GM10266 (cell line): ENCODE results near the gene BDKRB2.

Experiments
- DNase-seq: peaks from one replicate; pipeline ENCODE4 v3.0.0; 2012; ENCODE audit errors: extremely low spot score
- TF ChIP-seq, protein P1 (sequence below): IDR thresholded peaks from 2 replicates; pipeline ENCODE4 v1.5.1; 2012; ENCODE audit warnings: mild to moderate bottlenecking, low read depth; ENCODE audit not compliant: control insufficient read depth, insufficient read depth; ENCODE audit errors: missing control alignments

Gene BDKRB2

DNA sequence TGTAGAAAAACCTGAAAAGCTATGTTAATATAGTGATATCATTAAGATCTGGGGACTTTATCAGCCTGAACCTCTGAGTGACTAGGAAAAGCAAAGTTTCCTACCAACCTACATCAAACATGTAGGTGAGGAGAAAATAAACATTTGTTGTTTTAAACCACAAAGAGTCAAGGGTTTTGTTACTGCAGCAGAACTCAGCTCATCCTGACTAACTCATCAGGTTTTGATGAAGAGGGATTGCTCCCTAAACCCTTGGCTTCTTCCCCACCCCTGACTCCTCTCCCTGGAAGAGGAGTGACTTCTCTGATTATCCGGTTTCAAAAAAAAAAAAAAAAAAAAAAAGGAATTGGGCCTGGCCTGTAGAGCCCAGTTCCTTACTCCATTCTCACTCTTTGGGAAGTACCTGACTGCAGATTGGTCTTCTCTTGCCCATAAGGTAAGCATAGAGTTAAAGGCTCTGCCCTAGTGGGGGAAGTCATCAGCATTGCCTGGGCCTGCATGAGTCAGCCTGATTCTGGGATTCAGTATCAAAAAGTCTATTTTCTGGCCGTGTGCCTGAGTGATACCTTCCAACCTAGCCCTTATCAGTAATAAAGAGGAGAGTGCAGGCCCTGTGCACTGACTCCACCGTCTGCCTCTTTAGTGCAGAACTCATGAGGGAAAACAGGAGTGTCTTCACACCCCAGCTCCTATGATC is 68.3 kb downstream of the BDKRB2 start:
- no peak for DNase-seq
- TF ChIP-seq, protein P1, sequence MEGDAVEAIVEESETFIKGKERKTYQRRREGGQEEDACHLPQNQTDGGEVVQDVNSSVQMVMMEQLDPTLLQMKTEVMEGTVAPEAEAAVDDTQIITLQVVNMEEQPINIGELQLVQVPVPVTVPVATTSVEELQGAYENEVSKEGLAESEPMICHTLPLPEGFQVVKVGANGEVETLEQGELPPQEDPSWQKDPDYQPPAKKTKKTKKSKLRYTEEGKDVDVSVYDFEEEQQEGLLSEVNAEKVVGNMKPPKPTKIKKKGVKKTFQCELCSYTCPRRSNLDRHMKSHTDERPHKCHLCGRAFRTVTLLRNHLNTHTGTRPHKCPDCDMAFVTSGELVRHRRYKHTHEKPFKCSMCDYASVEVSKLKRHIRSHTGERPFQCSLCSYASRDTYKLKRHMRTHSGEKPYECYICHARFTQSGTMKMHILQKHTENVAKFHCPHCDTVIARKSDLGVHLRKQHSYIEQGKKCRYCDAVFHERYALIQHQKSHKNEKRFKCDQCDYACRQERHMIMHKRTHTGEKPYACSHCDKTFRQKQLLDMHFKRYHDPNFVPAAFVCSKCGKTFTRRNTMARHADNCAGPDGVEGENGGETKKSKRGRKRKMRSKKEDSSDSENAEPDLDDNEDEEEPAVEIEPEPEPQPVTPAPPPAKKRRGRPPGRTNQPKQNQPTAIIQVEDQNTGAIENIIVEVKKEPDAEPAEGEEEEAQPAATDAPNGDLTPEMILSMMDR: no peak

DNA sequence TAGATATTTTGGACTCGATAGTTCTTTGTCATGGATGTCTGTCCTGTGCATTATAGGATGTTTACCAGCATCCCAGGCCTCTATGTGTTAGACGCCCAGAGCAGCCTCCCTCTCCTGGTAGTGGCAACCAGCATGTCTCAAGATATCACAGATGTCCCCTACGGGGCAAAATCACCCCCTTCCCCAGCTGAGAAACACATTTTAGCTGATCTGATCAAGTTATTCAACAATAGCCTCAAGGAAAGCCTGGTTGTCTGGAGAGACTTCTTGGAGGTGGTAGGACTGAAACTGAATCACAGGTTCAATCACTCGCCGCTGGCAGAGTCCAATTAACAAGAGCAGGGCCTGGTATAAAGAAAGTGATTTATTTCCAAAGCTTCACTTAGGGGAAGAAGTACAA is 69.0 kb downstream of the BDKRB2 start:
- TF ChIP-seq, protein P1: no peak
- no peak for DNase-seq

DNA sequence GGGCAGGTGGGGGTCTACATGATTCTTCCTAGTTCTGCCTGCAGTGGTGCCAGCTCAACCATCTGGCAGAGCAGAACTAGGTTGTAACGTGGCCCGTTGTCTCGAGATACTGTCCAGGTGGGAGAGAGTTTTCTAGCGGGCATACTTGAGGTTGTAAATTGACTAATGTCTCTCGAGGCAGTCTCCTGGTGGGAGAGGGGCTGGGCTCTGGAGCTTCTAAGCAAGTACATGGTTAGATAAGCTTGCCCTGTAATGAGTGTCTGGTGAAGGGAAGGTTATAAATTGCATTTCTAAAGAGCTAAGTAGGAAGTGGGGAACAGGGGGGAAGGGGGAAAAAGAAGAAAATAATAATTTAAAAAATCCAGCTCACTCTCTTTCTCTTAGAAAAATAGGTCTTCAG is 69.5 kb downstream of the BDKRB2 start:
- TF ChIP-seq, protein P1: no peak
- DNase-seq: no peak

DNA sequence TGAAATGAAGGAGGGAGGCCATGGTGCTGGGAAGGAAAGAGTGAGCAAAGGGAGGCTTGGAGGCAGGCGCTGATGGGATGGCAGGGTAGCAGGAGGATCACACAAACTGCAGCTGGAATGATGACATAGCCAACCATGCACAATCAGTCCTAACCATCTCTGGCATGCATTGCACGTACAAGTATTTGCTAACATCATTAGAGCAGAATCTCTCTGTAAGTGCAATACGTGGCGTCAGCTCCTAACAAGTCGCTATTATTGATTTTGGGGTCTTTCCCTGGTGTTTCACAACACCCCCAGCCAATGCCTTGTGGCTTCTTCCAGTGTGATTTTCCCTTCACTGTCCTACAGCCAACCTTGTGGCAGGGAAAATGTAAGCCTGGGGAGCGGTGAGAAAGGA is 69.9 kb downstream of the BDKRB2 start:
- no peak for DNase-seq
- TF ChIP-seq, protein P1: no peak

DNA sequence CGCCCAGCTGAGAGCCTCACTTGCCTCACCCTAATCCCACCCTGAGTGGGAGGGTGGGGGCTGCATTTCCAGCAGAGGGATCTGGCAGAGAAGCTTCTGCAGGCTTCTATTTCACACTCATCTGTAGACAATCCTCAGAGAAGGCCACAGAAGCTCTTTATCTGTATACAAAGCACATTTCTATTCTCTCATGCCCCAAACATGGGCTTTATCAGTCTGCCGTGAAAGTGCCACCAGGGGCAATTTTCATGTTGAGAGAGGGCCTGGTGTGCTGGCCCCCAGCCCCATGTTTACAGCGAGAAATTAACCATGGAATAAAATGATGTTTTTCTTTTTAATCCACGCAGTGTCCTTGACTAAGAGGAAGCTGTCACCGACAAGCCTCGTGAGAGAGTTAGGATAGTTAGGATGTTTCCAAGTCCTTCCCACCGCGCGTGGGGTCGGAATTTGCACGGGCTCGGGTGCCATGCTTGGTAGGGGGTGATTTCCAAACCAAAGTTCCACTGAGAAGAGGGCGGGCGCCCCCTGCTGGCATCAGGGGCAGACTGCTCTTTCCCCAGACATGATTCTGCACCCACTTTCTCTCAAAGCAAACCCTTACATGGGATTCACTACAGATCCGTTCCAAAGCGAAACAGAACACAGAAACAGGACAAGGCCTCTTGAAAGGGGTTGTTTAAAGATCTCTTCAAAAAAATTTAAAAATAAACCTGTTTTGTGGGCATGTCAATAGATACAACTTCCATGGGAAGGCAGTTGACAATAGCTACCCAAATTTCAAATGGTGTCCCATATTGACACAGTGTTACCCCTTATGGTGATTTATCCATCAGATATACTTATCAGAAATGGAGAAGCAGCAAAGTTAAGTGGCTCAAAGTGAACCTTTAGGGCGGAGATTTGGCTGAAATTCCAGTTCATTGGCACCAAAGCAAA is 70.8 kb downstream of the BDKRB2 start:
- DNase-seq: peak; percentile 76
- TF ChIP-seq, protein P1: peak; percentile 85

DNA sequence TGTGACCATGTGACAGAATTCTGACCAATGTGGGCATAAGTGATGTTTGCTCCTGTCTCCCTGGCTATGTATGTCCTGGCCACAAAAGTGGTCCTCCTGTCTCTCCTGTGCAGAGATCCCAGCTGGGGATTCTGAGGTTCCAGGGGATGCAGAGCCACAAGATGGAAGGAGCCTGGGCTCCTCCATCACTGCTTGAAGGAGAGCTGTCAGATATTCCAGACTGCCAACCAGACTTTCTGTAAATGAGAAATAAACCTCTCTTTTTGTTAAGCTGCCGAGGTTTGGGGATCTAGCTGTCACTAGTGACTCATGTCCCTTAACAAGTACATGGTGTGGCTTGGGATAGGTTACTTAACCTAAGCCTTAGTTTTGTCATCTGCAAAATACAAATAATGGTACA is 73.3 kb downstream of the BDKRB2 start:
- TF ChIP-seq, protein P1: no peak
- no peak for DNase-seq

DNA sequence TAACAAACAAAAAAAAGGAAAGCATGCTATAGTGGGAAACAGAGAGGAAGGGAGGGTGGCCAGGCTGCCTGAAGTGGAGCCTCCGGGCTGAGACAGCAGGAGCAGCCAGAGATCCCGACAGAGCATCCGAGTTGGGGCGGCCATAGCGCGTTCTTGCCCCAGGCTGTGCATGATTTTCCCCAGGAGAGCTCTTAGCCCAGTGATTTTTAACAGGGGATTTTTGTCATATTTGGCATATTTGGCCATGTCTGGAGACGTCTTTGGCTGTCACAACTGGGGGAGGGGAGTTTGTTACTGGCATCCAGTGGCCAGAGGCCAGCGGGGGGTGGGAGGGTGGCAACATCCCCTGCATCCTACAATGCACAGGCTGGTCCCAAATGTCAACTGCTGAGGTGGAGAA is 74.9 kb downstream of the BDKRB2 start:
- DNase-seq: no peak
- TF ChIP-seq, protein P1: no peak
